ENCODE measurements around the gene TAS1R2. TPM values are rescaled to one million over a fixed set of nuclear protein-coding genes. Genes with fewer than 3 reads are reported as not detected.

The TAS1R2 gene
- total and polyA plus RNA-seq, 3 donors from 2014 or later = 0.19 TPM; not detected in 2

- no peaks in the 10 kb centered on the region for H3K36me3 ChIP-seq (ENCODE audit: low read depth, missing control alignments)
- H3K27ac ChIP-seq = no peak overlapping the region
- no peaks in the 10 kb centered on the region for H3K27me3 ChIP-seq
- no peaks in the 10 kb centered on the region for H3K4me1 ChIP-seq
- TF ChIP-seq POLR2A (IDR thresholded peaks at IDR 0.05) (no peak), CTCF (IDR thresholded peaks at IDR 0.05) (no peak)
- no peaks in the 10 kb centered on the region for H3K9me3 ChIP-seq
- intact Hi-C loops (cut with DNase I; ENCODE audit: low total_unique reads) = no loop called here
- no peak for DNase-seq
- WGBS, 2 donors = 64 to 67% methylated on average over 5 of the region's 5 CpGs
- no peak overlapping the region for H3K4me3 ChIP-seq
Measured at GRCh38 chr1:18868354-18868753, 8.9 kb upstream of the TAS1R2 start.

GRCh38 chr1:18866846-18867245 lies 7.4 kb upstream of the TAS1R2 start:
- Histone ChIP-seq H3K4me3 (no peak overlapping the region), H3K9me3 (no peaks in the 10 kb centered on the region), H3K27ac (no peak overlapping the region), H3K36me3 (ENCODE audit: low read depth, missing control alignments) (no peaks in the 10 kb centered on the region), H3K27me3 (no peaks in the 10 kb centered on the region), H3K4me1 (no peaks in the 10 kb centered on the region)
- 76 to 78% methylated on average over 3 of the region's 3 CpGs for WGBS, 2 donors
- DNase-seq = no peak
- intact Hi-C loops (cut with DNase I; ENCODE audit: low total_unique reads) = no loop called here
- TF ChIP-seq POLR2A (IDR thresholded peaks at IDR 0.05) = no peak
- no peak for TF ChIP-seq CTCF (IDR thresholded peaks at IDR 0.05)

- WGBS, 2 donors = 91 to 95% methylated on average over 6 of the region's 6 CpGs
- Histone ChIP-seq H3K27me3 (no peaks in the 10 kb centered on the region), H3K36me3 (ENCODE audit: low read depth, missing control alignments) (no peaks in the 10 kb centered on the region), H3K9me3 (no peaks in the 10 kb centered on the region), H3K4me3 (no peak overlapping the region), H3K4me1 (no peaks in the 10 kb centered on the region), H3K27ac (no peak overlapping the region)
- intact Hi-C loops (cut with DNase I; ENCODE audit: low total_unique reads) = no loop called here
- DNase-seq = no peak
- TF ChIP-seq CTCF (IDR thresholded peaks at IDR 0.05) = no peak
- TF ChIP-seq POLR2A (IDR thresholded peaks at IDR 0.05) = no peak
Measured at GRCh38 chr1:18866314-18866713, 6.9 kb upstream of the TAS1R2 start.

- no peaks in the 10 kb centered on the region for H3K9me3 ChIP-seq
- intact Hi-C loops (cut with DNase I; ENCODE audit: low total_unique reads) = no loop called here
- WGBS, 2 donors = 70 to 91% methylated on average over 1 to 9 of the region's 9 CpGs
- no peaks in the 10 kb centered on the region for H3K27me3 ChIP-seq
- TF ChIP-seq POLR2A (IDR thresholded peaks at IDR 0.05) = no peak
- TF ChIP-seq CTCF (IDR thresholded peaks at IDR 0.05) = no peak
- no peaks in the 10 kb centered on the region for H3K36me3 ChIP-seq (ENCODE audit: low read depth, missing control alignments)
- no peak overlapping the region for H3K27ac ChIP-seq
- DNase-seq = no peak
- no peaks in the 10 kb centered on the region for H3K4me1 ChIP-seq
- no peak overlapping the region for H3K4me3 ChIP-seq
Measured at GRCh38 chr1:18865176-18865575, 5.7 kb upstream of the TAS1R2 start.

GRCh38 chr1:18861590-18861989 lies 2.1 kb upstream of the TAS1R2 start:
- intact Hi-C loops (cut with DNase I; ENCODE audit: low total_unique reads) = no loop called here
- 74 to 77% methylated on average over 3 to 8 of the region's 8 CpGs for WGBS, 2 donors
- H3K4me1 ChIP-seq = no peaks in the 10 kb centered on the region

More at GRCh38 chr1:18861590-18861989, 2.1 kb upstream of the TAS1R2 start:
- no peaks in the 10 kb centered on the region for H3K36me3 ChIP-seq (ENCODE audit: low read depth, missing control alignments)
- no peak overlapping the region for H3K27ac ChIP-seq
- H3K9me3 ChIP-seq = no peaks in the 10 kb centered on the region
- no peak for DNase-seq
- no peaks in the 10 kb centered on the region for H3K27me3 ChIP-seq
- TF ChIP-seq POLR2A (IDR thresholded peaks at IDR 0.05) (no peak), CTCF (IDR thresholded peaks at IDR 0.05) (no peak)
- H3K4me3 ChIP-seq = no peak overlapping the region
